GM18505 (cell line): ENCODE measurements around the gene LRMDA.
"Not testable (repeated sequence)": the region's sequence is repeated elsewhere in the genome, so short reads cannot be mapped to it uniquely, and the experiment has no call there.

Experiments used
- ATAC-seq: cut with Tn5 transposase; IDR thresholded peaks from one replicate; pipeline ENCODE4 v1.9.1; 2021; ENCODE audit not compliant: unreplicated experiment
- POLR2A ChIP-seq: IDR thresholded peaks from 4 replicates; pipeline ENCODE4 v1.6.1; 2011; ENCODE audit warnings: borderline replicate concordance; ENCODE audit not compliant: insufficient read depth, insufficient read length; ENCODE audit errors: extremely low read depth

LRMDA gene

DNA sequence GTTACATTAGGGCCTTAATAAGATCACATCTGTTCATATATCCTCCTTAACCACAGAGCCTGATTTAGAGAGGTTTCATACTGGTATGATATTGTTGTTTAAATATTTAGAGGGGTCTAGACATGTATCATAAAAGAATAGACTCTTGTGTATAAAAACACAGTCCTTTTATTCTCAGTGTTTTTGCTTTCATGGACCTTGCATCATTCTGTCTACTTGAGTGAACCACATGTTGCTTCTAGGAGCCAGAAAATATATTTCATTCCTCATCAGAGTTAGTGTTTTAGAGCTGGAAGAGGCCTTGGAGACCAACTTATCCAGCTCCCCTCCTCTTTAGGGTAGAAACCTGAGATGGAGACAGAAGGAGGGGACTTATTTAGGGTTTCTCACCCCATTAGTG, 312.8 kb downstream of the LRMDA start:
- no peak for TF ChIP-seq POLR2A
- no peak for ATAC-seq

DNA sequence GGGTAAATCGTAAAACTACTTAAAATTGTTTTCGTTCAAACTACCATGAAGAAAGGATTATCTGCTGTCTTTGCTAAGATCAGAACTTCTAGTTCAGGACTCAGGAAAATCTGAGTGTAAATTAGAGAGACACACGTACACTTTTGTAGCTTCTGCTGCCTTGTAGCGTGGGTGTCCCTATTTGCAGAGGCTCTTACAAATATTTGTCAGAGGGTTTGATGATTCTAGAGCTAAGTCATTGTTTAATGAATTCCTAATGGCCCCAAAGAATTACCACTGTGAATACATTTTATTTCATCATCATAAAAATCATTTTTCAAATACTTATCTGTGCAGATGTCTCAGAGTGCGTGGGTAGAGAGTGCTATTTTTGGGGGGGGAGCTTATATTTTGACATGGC, 314.9 kb downstream of the LRMDA start:
- TF ChIP-seq POLR2A: no peak
- no peak for ATAC-seq

DNA sequence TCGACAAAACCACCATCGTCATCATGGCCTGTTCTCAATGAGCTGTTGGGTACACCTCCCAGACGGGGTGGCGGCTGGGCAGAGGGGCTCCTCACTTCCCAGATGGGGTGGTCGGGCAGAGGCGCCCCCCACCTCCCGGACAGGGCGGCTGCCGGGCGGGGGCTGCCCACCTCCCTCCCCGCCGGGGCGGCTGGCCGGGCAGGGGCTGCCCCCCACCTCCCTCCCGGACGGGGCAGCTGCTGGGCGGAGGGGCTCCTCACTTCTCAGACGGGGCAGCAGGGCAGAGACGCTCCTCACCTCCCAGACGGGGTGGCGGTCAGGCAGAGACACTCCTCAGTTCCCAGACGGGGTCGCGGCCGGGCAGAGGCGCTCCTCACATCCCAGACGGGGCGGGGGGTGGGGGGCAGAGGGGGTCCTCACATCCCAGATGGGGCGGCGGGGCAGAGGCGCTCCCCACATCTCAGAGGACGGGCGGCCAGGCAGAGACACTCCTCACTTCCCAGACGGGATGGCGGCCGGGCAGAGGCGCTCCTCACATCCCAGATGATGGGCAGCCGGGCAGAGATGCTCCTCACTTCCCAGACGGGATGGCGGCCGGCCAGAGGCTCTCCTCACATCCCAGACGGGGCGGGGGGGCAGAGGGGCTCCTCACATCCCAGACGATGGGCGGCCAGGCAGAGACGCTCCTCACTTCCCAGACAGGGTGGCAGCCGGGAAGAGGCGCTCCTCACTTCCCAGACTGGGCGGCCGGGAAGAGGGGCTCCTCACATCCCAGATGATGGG, 318.9 kb downstream of the LRMDA start:
- ATAC-seq: not testable (repeated sequence)

DNA sequence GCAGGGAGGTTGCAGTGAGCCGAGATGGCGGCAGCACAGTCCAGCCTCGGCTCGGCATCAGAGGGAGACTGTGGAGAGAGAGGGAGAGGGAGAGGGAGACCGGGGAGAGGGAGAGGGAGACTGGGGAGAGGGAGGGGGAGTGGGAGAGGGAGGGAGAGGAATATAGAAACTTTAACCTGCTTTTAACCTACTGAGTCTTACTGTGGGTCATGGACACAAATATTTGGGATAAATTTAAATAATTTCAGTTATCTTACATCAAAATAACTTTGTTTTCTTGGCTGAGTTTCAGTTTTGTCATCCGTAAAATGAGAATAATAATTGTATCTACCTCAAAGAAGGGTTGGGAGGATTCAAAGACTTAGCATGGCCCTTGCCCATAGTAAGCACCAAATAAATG, 319.8 kb downstream of the LRMDA start:
- TF ChIP-seq POLR2A: no peak
- no peak for ATAC-seq

DNA sequence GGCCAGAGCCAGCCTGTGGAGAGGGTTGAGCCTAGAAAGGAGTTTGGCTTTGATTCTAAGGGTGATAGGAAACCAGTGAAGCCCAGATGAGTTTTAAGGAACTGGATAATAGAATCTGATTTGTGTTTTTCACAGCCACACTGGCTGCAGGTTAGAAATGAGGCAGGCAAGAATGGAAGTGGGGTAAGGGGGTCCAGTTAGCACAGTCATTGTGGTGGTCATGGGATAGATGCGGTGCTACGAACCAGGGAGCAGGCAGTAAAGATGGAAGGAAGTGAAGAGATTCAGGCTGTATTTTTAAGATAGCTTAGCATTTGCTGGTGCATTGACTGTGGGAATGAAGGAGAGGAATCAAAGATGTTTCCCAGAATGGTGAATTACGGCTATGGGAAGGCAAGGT, 322.2 kb downstream of the LRMDA start:
- no peak for TF ChIP-seq POLR2A
- ATAC-seq: no peak

DNA sequence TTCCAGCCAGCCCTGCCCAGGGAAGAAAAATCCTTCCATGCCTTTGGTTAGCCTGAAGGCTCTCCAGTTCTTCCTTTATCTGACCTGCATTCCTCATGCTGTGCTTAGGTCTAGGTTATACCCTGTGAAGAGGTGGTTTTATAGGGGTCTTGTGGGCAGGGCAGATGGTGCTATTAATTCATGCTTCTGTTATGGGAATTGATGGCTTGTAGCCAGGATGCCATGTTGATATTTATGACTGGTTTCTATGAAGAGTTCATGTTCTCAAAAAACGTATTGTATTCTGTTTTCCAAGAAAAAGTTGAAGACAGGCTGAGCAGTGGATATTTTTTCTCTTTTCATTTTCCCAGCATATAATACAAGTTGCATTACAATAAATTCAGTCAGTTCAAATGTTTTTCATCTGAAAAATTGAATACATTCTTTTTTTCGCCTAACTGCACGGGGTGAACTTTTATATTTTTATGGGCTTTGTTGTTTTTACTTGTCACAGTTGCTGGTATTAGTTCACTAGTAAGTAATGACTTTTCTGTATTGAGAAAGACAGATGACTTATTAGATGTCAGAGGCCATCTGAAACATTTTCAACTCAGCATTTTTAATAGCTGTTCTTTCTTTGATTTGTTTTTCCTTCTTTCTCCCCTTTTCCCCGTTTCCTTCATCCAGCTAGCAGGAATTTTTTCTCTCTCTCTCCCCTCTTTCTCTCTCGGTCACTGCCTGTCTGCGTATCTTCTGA, 322.8 kb downstream of the LRMDA start:
- ATAC-seq: no peak
- no peak for TF ChIP-seq POLR2A

DNA sequence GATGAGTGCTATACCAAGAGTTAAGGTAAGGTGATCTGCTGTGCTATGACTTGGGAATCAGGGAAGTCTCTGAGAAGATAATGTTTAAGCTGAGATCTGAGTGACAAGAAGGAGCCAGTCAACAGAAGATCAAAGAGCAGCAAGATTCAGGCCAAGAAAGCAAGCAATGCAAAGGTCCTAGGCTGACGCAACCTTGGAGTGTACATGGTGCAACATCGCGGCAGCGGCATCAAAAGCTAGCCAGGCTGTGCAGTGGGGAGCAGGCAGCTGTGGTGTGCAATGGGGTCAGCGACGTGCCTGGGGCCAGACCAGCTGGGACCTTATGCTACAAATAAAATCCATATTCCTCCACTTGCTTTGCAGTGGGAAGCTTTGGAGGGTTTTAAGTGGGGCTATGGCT, 324.1 kb downstream of the LRMDA start:
- no peak for ATAC-seq

DNA sequence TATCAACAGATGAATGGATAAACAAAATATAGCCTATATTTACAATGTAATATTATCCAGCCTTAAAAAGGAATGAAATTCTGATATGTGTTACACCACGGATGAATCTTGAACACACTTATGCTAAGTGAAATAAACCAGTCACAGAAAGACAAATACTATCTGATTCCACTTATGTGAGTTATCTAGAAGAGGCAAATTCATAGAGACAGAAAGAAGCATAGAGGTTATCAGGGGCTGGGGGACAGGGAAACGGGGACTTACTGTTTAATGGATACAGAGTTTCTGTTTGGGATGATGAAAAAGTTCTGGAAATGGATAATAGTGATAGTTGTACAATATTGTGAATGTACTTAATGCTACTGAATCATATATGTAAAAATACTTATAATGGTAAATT, 329.9 kb downstream of the LRMDA start:
- no peak for ATAC-seq
- no peak for TF ChIP-seq POLR2A

More for the DNA sequence above, 324.1 kb downstream of the LRMDA start:
- no peak for TF ChIP-seq POLR2A

DNA sequence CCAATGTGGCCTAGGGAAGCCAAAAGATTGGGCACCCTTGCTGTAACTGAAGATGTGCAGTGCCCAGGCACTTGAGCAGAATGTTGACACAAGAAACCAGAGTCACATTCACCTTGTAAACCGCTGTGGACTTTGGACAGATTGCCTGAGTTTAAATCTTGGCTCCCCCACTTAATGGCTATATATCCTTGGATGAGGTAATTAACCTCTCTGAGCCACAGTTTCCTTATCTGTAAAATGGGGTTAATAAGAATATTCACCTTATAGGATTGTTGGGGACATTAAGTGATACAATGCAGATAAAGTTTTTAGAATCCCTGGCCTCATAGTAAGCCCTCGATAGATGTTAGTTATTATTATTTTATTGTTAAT, 331.0 kb downstream of the LRMDA start:
- TF ChIP-seq POLR2A: no peak
- ATAC-seq: no peak

DNA sequence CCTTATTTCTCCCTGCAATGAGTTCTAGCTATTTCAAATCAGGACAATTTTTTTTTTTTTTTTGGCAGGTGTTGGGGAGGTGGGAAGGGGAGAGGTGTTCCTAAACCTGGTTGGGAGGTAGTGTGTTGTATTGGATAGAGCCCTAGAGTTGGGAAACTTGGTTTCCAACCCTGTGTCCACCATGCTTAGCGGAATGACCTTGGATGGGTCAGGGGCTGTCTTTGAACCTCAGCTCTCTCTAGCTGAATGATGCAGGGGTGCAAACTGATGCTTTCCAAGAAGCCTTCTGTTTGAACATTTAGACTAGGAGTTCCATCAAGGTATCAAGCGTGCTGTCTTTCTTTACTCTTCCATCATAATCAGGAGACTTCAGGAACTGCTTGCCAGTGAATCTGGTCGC, 332.2 kb downstream of the LRMDA start:
- no peak for ATAC-seq
- no peak for TF ChIP-seq POLR2A

DNA sequence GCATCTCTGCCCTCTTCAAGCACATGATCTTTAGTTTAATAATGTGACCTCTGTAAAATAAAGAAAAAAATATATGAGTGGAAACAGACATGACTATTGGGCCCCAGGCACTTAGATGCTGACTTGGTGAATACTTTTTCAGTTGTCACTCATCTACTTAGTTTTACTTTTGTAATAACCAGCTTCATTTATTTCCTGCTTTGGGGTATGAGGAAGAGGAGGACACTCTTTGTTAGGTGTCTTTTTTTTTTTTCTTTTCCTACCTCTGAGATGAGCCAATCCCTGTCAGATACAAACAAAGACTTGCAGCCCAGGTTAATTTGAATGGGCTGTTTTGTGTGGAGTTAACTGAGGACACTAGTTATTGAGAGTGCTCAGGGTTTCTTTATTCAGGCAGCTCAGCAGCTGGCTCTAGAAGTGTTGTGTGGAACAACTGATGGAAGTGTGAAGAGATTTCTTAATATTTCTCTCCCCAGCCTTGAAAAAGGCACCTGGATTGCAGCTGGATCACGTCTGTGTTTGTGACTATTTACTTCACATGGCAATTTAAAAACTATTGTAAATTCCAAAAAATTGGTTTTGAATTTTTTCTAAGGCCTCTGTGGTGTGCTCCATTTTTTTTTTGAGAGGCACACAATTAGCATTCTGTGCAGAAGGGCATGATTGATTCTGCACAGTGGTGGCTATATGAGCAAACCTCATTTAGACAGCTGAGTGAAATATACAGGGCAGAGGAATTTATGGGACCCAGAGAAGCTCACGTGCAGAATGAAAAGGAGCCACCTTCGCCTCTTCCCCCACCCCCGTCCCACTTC, 333.8 kb downstream of the LRMDA start:
- no peak for ATAC-seq
- TF ChIP-seq POLR2A: no peak

DNA sequence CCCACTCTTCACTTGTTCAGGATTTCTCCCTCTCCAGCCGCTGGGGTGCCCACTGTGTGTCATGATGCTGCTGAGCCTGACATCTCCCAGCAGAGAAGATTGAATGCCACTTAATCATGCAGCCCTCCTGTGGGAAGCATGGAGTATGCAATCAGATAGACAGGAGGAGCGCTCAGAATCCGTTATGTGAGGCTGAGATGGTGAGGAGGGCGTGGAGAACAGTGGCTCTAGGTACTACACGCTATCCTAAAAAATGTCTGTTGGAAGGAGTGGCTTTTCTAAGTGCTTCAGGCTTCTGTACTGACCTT, 334.3 kb downstream of the LRMDA start:
- TF ChIP-seq POLR2A: no peak
- no peak for ATAC-seq

DNA sequence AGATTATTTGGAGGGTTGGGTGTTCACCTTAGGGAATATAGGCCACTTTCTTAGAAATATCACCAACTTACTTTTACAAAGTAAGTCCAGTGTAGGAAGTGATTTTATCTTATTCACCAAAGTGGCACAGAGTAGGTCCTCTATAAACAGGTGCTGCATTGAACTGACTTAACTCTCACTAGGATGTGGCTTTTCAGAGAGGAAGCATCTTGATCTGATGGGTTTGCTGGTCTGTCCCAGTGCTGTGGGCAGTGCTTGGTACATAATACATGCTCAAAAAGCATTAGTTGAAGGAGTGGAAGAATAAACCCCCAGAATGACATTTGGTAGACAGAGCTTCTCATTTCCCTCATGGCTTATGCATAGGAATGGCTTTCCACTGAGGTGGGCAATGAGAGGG, 334.7 kb downstream of the LRMDA start:
- TF ChIP-seq POLR2A: no peak

DNA sequence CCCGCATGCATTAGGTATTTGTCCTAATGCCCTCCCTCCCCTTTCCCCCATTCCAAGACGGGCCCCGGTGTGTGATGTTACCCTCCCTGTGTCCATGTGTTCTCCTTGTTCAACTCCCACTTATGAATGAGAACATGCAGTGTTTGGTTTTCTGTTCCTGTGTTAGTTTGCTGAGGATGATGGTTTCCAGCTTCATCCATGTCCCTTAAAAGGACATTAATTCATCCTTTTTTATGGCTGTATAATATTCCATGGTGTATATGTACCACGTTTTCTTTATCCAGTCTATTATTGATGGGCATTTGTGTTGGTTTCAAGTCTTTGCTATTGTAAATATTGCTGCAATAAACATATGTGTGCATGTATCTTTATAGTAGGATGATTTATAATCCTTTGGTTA, 335.3 kb downstream of the LRMDA start:
- ATAC-seq: not testable (repeated sequence)

More for the DNA sequence above, 334.7 kb downstream of the LRMDA start:
- ATAC-seq: no peak
